ENCODE measurements around the gene CDH23. TPM values are rescaled to one million over a fixed set of nuclear protein-coding genes. Genes with fewer than 3 reads are reported as not detected.

CDH23 gene
- total RNA-seq, 1 experiment from 2014 or later: 2.9 TPM

DNA sequence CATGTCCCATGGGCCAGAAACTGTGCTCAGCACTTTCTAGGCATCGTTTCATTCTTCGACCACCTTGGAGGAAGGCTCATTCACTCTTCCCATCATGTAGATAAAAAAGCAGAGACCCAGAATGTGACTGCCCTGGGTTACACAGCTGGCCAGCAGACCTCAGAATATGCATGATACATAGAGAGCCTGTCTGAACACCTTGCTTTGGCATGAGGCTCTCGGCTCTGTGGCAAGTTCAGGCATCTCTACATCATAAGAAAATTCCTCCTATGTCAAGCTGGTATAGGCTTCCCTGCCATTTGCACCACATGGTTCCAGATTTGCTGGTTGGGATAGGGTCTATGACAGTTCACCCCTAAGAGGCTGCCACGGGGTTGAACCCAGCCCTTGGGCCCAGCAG is 134.1 kb downstream of the CDH23 start:
- DNase-seq (ENCODE audit: low spot score): no peak
- Mint-ChIP-seq H3K4me1 (peaks cover 27% of the 10 kb centered on the region), H3K27me3 (ENCODE audit: low read depth) (no peaks in the 10 kb centered on the region), H3K27ac (no peak overlapping the region), H3K36me3 (no peaks in the 10 kb centered on the region), H3K9me3 (no peaks in the 10 kb centered on the region), H3K4me3 (no peak overlapping the region)
- TF ChIP-seq NFATC4 (CRISPR knock-in tag; IDR thresholded peaks at IDR 0.05) (no peak), FOXK1 (CRISPR knock-in tag; IDR thresholded peaks at IDR 0.05) (no peak), NR3C1 (CRISPR knock-in tag; conservative IDR thresholded peaks at IDR 0.05; ENCODE audit: low read depth) (no peak), ZBTB21 (CRISPR knock-in tag; IDR thresholded peaks at IDR 0.05; ENCODE audit: borderline replicate concordance) (no peak), ZNF219 (CRISPR knock-in tag; IDR thresholded peaks at IDR 0.05; ENCODE audit: borderline replicate concordance) (no peak), CREB1 (CRISPR knock-in tag; IDR thresholded peaks at IDR 0.05) (no peak), ZNF671 (CRISPR knock-in tag; IDR thresholded peaks at IDR 0.05) (no peak), MAX (CRISPR knock-in tag; IDR thresholded peaks at IDR 0.05) (no peak), OVOL2 (CRISPR knock-in tag; IDR thresholded peaks at IDR 0.05; ENCODE audit: borderline replicate concordance) (no peak), MYBL2 (CRISPR knock-in tag; IDR thresholded peaks at IDR 0.05) (no peak), ETV6 (CRISPR knock-in tag; IDR thresholded peaks at IDR 0.05) (no peak), AFF4 (CRISPR knock-in tag; IDR thresholded peaks at IDR 0.05; ENCODE audit: borderline replicate concordance) (no peak), CBFB (CRISPR knock-in tag; IDR thresholded peaks at IDR 0.05; ENCODE audit: low read depth) (no peak), SMAD3 (CRISPR knock-in tag; IDR thresholded peaks at IDR 0.05; ENCODE audit: borderline replicate concordance) (no peak), ARID4B (CRISPR knock-in tag; IDR thresholded peaks at IDR 0.05; ENCODE audit: borderline replicate concordance) (no peak), TEAD1 (CRISPR knock-in tag; IDR thresholded peaks at IDR 0.05) (no peak), GTF2I (CRISPR knock-in tag; conservative IDR thresholded peaks at IDR 0.05) (no peak)
- TF ChIP-seq, protein P1, sequence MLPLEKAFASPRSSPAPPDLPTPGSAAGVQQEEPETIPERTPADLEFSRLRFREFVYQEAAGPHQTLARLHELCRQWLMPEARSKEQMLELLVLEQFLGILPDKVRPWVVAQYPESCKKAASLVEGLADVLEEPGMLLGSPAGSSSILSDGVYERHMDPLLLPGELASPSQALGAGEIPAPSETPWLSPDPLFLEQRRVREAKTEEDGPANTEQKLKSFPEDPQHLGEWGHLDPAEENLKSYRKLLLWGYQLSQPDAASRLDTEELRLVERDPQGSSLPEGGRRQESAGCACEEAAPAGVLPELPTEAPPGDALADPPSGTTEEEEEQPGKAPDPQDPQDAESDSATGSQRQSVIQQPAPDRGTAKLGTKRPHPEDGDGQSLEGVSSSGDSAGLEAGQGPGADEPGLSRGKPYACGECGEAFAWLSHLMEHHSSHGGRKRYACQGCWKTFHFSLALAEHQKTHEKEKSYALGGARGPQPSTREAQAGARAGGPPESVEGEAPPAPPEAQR (CRISPR knock-in tag; IDR thresholded peaks at IDR 0.05): no peak
- TF ChIP-seq, protein P2, sequence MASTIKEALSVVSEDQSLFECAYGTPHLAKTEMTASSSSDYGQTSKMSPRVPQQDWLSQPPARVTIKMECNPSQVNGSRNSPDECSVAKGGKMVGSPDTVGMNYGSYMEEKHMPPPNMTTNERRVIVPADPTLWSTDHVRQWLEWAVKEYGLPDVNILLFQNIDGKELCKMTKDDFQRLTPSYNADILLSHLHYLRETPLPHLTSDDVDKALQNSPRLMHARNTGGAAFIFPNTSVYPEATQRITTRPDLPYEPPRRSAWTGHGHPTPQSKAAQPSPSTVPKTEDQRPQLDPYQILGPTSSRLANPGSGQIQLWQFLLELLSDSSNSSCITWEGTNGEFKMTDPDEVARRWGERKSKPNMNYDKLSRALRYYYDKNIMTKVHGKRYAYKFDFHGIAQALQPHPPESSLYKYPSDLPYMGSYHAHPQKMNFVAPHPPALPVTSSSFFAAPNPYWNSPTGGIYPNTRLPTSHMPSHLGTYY (CRISPR knock-in tag; IDR thresholded peaks at IDR 0.05): no peak
- no peak for ATAC-seq
- ChIA-PET CTCF (interaction anchor here (1.7 to 2.5 kb wide), 4 partner anchors 19 to 165 kb away, joined by 4 to 11 read pairs (median 4); no protein-coding TSS in a partner anchor), POLR2A (no interaction called here)

Measured in WTC11 (cell line).